IMR-90 (cell line): ENCODE measurements around the gene RPL36A.

Experiments used
- BHLHE40 ChIP-seq: fragments of 150-350 bp; IDR thresholded peaks from 2 replicates; pipeline ENCODE4 v1.6.1; 2016; ENCODE audit warnings: mild to moderate bottlenecking, low read depth, low read length
- CEBPB ChIP-seq: IDR thresholded peaks from 2 replicates; pipeline ENCODE4 v1.6.1; 2012; ENCODE audit warnings: low read depth, low read length, improper control_type of control experiment
- CTCF ChIP-seq: conservative IDR thresholded peaks from 2 replicates; pipeline ENCODE4 v1.5.1; 2012; ENCODE audit warnings: mild to moderate bottlenecking, low read depth, low read length, improper control_type of control experiment
- FOS ChIP-seq: fragments of 150-350 bp; IDR thresholded peaks from 2 replicates; pipeline ENCODE4 v1.6.1; 2016; ENCODE audit warnings: low read depth, low read length
- MAFK ChIP-seq: IDR thresholded peaks from 2 replicates; pipeline ENCODE4 v1.6.1; 2012; ENCODE audit warnings: low read depth, low read length, improper control_type of control experiment
- MAZ ChIP-seq: IDR thresholded peaks from 2 replicates; pipeline ENCODE4 v1.6.1; 2012; ENCODE audit warnings: low read depth, mild to moderate bottlenecking, low read length, improper control_type of control experiment, moderate library complexity, borderline replicate concordance
- POLR2A ChIP-seq: IDR thresholded peaks from 2 replicates; pipeline ENCODE4 v1.6.1; 2012; ENCODE audit warnings: mild to moderate bottlenecking, low read depth, low read length
- RAD21 ChIP-seq: IDR thresholded peaks from 2 replicates; pipeline ENCODE4 v1.6.1; 2012; ENCODE audit warnings: low read length, improper control_type of control experiment
- RCOR1 ChIP-seq: IDR thresholded peaks from 2 replicates; pipeline ENCODE4 v1.6.1; 2012; ENCODE audit warnings: mild to moderate bottlenecking, low read length, improper control_type of control experiment; ENCODE audit not compliant: insufficient replicate concordance
- RFX5 ChIP-seq: IDR thresholded peaks from 2 replicates; pipeline ENCODE4 v1.8.0; 2012; ENCODE audit warnings: low read depth, mild to moderate bottlenecking, low read length, moderate library complexity
- SMC3 ChIP-seq: fragments of 150-350 bp; IDR thresholded peaks from 2 replicates; pipeline ENCODE4 v1.6.1; 2016; ENCODE audit warnings: low read depth, mild to moderate bottlenecking, antibody characterized with exemption, low read length, moderate library complexity
- USF2 ChIP-seq: fragments of 150-350 bp; IDR thresholded peaks from 2 replicates; pipeline ENCODE4 v1.6.1; 2017; ENCODE audit warnings: mild to moderate bottlenecking, antibody characterized with exemption, low read length, low read depth

GRCh38 chrX:101399825-101400224 lies 9.0 kb downstream of the RPL36A start:
- no peak for TF ChIP-seq POLR2A
- TF ChIP-seq MAZ = no peak
- no peak for TF ChIP-seq CTCF
- TF ChIP-seq RFX5 = no peak
- no peak for TF ChIP-seq BHLHE40
- TF ChIP-seq RAD21 = no peak
- TF ChIP-seq MAFK = no peak
- no peak for TF ChIP-seq USF2
- TF ChIP-seq CEBPB = no peak
- TF ChIP-seq RCOR1 = no peak
- TF ChIP-seq FOS = no peak
- TF ChIP-seq SMC3 = no peak
